HepG2 (cell line): Measurements from ENCODE around the gene ACSS1. TPM values are rescaled to one million over a fixed set of nuclear protein-coding genes. Genes with fewer than 3 reads are reported as not detected.

Source experiments
- ARID3A ChIP-seq: IDR thresholded peaks from 2 replicates; pipeline ENCODE4 v1.6.1; 2012; ENCODE audit warnings: low read depth, low read length, improper control_type of control experiment
- CEBPZ ChIP-seq: IDR thresholded peaks from 2 replicates; pipeline ENCODE4 v1.6.1; 2012; ENCODE audit warnings: low read length, improper control_type of control experiment
- ELK4 ChIP-seq: sonication (generic); formaldehyde crosslinking; IDR thresholded peaks from 2 replicates; pipeline ENCODE4 v1.9.0; 2021; ENCODE audit warnings: missing genetic modification reagents, borderline replicate concordance
- ETS1 ChIP-seq: sonication (generic); formaldehyde crosslinking; IDR thresholded peaks from 2 replicates; pipeline ENCODE4 v1.4.0; 2020; ENCODE audit warnings: missing genetic modification reagents
- JUNB ChIP-seq: sonication (generic); formaldehyde crosslinking; IDR thresholded peaks from 2 replicates; pipeline ENCODE4 v1.8.0; 2022; ENCODE audit warnings: missing genetic modification reagents, mild to moderate bottlenecking, borderline replicate concordance
- NCOA1 ChIP-seq: sonication (generic); formaldehyde crosslinking; IDR thresholded peaks from 2 replicates; pipeline ENCODE4 v1.9.0; 2021; ENCODE audit warnings: missing genetic modification reagents
- PBX2 ChIP-seq: IDR thresholded peaks from 2 replicates; pipeline ENCODE4 v1.6.1; 2016; ENCODE audit warnings: control low read depth
- PITX1 ChIP-seq: sonication (generic); formaldehyde crosslinking; IDR thresholded peaks from 2 replicates; pipeline ENCODE4 v1.5.1; 2020; ENCODE audit warnings: mild to moderate bottlenecking, missing genetic modification reagents
- RCOR2 ChIP-seq: IDR thresholded peaks from 2 replicates; pipeline ENCODE4 v1.6.1; 2016; ENCODE audit warnings: missing biosample characterization, missing genetic modification reagents
- RXRA ChIP-seq: sonication (generic); formaldehyde crosslinking; IDR thresholded peaks from 2 replicates; pipeline ENCODE4 v1.5.1; 2020; ENCODE audit warnings: missing genetic modification reagents
- SPEN ChIP-seq: sonication (generic); formaldehyde crosslinking; IDR thresholded peaks from 2 replicates; pipeline ENCODE4 v1.5.1; 2020; ENCODE audit warnings: low read depth, mild to moderate bottlenecking, missing genetic modification reagents
- TBX2 ChIP-seq: sonication (generic); formaldehyde crosslinking; IDR thresholded peaks from 2 replicates; pipeline ENCODE4 v1.5.0; 2020; ENCODE audit warnings: missing genetic modification reagents, mild to moderate bottlenecking, borderline replicate concordance
- U2AF1 ChIP-seq: fragments of 200-400 bp; formaldehyde crosslinking; optimal IDR thresholded peaks from 2 replicates; pipeline ENCODE3; 2017; ENCODE audit warnings: mild to moderate bottlenecking, low read depth, low read length
- ZNF280D ChIP-seq: sonication (generic); formaldehyde crosslinking; IDR thresholded peaks from 2 replicates; pipeline ENCODE4 v1.5.1; 2020; ENCODE audit warnings: mild to moderate bottlenecking, missing genetic modification reagents
- ZNF362 ChIP-seq: sonication (generic); formaldehyde crosslinking; IDR thresholded peaks from 2 replicates; pipeline ENCODE4 v1.4.0; 2020; ENCODE audit warnings: missing genetic modification reagents, mild to moderate bottlenecking, borderline replicate concordance
- polyA plus RNA-seq, 8 experiments: library from polyadenylated mRNA; depleted of rRNA in 3 of 8; stranded (reverse) in 7 of 8; unstranded in 1 of 8; fragments of >200 nt; fragmentation: Illumina TruSeq in 4 of 8; extraction: Trizol in 4 of 8; gene quantifications; 2 replicates each; pipeline versions ENCODE4 v1.2.1 to v1.2.3, GENCODE V29; 2011 to 2016; ENCODE audit warnings: low read depth in 4 of 8, missing spikeins in 1 of 8, mixed read lengths in 1 of 8; ENCODE audit not compliant: insufficient read depth in 1 of 8
- total RNA-seq, 5 experiments: library from RNA; depleted of rRNA; stranded (reverse); fragments of >200 nt; fragmentation: Illumina TruSeq; extraction: Trizol; gene quantifications; 2 replicates each; pipeline ENCODE4 v1.2.3, GENCODE V29; 2016; ENCODE audit warnings: low read depth in 1 of 5

ACSS1 gene
- total and polyA plus RNA-seq, 2 of the 13 experiments (the other 11 are each of a cell fraction or from before 2014, with no cell fraction given) = 15.2 to 41.6 TPM

GRCh38 chr20:25054995-25055629 is 2.8 kb downstream of the ACSS1 start (continued):
- TF ChIP-seq ZNF280D = 0 out of 2 replicates have a peak, but pooled peaks have one; percentile 37
- TF ChIP-seq SPEN (CRISPR knock-in tag) = no peak
- peak; percentile 95; the same call in 1 of the 2 replicates for TF ChIP-seq RXRA (CRISPR knock-in tag)
- TF ChIP-seq PBX2 (CRISPR knock-in tag) = no peak
- peak; percentile 79; the same call in 1 of the 2 replicates for TF ChIP-seq JUNB (CRISPR knock-in tag)
- TF ChIP-seq RCOR2 = peak; percentile 68; the same call in 1 of the 2 replicates
- TF ChIP-seq ZNF362 (CRISPR knock-in tag) = no peak
- no peak for TF ChIP-seq ELK4
- no peak for TF ChIP-seq U2AF1
- no peak for TF ChIP-seq TBX2 (CRISPR knock-in tag)
- TF ChIP-seq ETS1 = no peak
- TF ChIP-seq ARID3A = peak; percentile 72; the same call in 1 of the 2 replicates
- TF ChIP-seq NCOA1 (CRISPR knock-in tag) = 0 out of 2 replicates have a peak, but pooled peaks have one; percentile 28
- TF ChIP-seq CEBPZ = no peak
- TF ChIP-seq PITX1 (CRISPR knock-in tag) = peak; percentile 95
